Fibroblast of upper back skin (primary cell): ENCODE measurements around the gene MRPL40.
A peak's percentile ranks its signal among the peaks of the same experiment; 100 is the strongest.

Experiments
- DNase-seq: peaks from one replicate; pipeline ENCODE4 v3.0.0-alpha.2; 2013

MRPL40 gene

DNA sequence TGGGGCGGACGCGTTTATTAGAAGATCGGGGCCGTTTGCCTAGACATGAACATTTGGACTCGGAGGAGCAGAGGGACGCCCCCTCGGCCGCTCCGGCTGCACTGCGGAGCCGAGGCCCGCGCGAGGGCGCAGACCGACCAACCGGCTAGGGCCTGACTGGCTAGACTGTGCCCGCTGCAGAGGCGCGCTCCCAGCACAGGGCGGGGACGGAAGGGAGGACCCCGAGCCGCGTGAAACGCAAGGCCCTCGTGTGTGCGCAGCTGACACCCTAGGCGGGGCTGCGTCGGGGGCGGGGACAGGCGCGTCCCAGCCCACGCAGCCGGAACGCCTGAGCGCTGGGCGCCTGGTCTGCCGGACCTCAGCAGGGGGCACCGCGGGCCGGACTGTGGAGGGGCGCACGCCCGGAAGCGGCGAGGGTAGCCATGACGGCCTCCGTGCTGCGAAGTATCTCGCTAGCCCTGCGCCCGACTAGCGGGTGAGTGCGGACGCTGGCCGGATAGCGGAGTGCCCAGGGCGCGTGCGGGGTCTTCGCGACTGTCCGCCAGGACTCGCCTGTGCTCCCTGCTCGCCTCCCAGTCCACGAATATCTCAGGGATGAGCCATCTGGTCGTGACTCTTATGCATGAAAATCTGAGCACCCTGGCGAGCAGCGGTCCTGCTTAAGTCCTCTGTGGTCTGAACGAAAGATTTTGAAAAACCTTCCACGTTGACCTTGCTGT is at the start of gene MRPL40:
TSS of gene MRPL40 (plus strand) at position 413 of the 719 bp plus-strand sequence. CDS start at position 423, 10 bp downstream.
- peak; percentile 93 for DNase-seq

DNA sequence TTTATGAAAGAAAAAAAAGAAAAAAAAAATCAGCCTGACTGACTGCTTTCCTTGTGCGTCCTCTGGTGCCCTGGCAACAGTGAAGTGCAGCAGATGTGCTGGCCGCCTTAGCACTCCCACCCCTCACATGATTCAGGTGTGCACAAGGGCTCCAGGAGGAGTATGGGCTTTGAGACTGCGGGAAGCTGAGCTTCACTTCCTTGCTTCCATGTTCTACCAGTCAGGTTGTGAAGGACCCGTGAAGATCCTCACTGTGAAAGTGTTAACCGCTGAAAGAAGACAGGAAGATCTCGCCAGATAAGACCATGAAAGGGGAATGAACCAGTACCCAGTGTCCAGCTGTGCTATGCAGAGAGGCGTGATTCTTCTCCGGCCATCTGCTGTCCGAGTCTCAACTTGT is 49.1 kb upstream of the MRPL40 start:
- no peak for DNase-seq

DNA sequence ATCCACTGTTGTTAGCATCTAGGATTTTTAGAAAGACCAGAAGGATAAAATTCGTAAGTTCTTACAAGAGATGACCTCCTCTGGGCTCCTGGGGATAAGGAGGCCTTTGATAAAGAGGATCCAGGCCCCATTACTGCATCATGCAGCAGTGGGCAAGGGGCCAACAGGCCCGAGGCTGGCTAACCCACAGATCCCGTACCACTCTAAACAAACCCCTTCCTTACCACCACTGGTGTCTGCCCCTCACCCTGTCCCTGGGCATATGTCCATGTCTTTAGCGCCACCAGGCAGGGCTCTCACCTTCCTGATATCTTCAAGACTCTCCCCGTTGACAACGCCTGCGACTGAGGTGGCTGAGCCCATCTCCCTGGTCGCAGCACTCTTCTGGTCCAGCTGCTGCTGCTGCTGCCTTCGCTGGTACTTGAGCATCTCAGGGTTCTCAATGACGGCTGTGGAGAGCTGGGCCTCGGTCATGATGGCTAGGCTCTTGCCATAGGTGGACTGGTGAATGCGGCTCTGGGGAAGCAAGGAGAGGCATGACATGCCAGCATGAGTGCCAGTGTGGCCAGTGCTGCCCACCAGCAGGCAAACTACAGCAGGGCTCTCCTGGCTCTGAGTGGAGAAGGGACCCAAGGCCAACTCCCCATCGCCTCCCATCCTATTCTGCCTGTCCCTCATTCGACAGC is 47.0 kb upstream of the MRPL40 start:
- DNase-seq: no peak

DNA sequence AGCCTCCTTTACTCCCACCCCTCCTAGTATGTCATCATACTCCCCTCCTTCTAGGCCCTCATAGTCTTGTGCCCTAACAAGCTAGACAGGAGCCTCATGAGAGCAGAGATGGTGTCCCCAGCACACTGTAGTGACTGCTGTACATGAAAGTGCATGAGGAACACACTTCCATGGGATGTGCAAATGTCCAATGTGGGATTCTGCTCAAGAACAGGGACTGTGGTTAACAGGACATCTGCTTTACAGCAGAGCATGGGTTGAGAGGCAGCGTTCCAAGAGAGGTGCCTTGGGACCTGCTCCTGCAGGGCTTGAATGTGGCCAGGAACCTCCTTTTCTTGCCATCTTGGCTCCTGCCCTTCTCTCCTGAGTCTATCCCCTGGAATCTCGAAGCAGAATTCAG is 46.1 kb upstream of the MRPL40 start:
- DNase-seq: no peak

DNA sequence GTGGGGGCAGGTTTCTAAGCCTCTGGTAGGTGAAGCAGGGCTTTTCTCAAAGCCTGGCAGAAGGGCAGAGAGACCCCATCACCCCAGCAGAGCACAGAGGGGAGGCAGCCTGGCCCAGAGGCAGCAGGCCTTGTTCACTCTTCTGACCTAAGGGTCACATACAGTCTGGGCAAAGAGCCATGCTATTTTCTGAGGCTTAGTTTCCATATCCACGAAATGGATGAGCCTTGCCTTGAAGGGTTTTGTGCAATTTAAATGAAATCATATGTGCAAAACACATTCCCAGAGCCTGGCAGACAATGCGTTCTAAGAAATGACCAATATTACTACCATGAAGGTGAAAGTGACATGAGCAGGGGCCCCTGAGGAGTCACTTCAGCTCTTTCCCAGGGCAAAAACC is 45.3 kb upstream of the MRPL40 start:
- no peak for DNase-seq

DNA sequence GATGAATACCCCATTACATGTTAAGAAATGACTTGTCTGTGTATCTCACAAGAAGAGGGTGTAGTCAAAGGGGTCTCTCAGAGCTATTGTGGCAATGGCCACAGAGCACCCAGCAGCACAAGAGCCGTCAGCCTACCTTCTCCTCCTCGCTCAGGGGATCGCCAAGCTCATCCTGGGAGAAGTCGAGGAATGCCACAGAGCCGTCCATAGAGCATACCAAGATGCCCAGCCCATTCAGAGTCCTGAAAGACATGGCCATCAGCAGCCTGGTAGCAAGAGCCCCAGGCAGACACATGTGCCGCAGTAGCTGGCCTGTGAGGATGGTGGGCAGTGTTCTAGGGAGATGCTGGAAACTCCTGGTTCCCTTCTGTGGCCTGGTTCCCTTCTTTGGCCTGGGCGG is 44.8 kb upstream of the MRPL40 start:
- DNase-seq: no peak

DNA sequence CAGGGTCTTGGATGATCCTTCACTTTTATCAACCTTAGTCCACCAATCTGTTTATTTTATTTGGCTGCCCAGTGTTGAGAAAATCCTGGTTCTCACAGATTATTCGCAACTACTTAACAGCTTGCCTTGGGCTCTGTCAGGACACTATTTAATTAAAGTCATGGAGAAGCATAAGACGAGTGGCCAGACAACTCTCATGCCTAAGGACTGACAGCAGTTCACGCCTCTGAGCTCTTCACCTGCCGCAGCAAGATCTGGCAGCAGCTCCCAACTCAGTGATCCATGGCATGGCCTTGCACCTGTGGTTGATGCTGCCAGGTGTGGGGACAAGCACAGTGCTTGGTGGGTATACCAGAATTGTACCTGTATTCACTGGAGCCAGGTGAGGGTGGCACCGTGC is 38.6 kb upstream of the MRPL40 start:
- no peak for DNase-seq

DNA sequence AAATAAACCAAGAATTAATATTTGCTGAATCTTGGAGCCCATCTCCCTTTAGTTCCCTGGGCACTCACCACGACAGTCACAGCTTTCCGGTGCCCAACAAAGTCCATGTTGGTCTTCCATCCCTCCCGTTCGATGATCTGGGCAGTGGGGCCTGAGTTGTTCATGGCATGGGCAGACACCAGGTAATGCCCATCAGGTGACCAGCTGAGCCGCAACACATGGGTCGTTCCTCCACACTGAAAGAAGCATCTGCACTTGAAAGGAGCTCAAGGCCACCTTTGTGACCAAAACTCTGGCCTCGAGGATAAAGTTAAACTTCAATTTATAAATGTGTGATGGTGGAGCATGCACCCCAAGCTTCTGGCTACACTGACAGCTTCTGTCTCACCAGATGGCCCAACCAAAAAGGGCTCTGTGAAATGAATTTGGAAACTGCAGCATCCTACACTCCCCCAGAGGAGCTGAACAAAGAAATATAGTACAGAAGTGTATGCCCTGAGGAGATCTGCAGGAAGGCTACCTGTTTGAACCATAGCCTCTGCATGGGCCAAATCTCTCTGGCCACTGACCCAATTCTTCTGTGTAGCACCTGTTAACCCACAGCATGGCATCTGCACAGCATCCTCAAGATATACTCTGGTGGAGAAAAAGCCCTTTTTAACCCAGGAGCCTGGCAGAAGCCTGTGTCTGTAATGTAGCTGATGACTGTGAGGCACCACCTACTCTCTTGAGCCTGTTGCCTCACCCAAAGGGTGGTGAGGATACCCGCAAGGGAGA is 37.9 kb upstream of the MRPL40 start:
- no peak for DNase-seq

DNA sequence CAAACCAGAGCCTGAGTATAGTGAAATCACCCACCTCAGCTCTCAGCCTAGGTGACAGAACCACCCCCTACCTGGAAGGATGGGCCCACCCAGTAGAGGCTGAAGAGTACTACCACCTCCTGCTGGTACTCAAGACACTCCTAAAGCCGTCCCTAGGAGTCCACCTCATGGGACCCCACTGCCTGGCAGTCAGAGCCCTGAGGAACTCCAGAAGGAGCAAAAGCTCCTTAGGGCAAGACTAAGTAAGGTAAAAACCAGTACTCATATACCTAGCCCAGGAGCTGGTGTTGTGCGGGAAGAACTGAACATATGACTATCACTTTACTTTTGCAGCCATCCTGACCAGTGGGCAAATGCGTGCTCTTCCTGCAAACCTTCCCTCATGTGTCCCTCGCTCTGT is 37.1 kb upstream of the MRPL40 start:
- DNase-seq: no peak

DNA sequence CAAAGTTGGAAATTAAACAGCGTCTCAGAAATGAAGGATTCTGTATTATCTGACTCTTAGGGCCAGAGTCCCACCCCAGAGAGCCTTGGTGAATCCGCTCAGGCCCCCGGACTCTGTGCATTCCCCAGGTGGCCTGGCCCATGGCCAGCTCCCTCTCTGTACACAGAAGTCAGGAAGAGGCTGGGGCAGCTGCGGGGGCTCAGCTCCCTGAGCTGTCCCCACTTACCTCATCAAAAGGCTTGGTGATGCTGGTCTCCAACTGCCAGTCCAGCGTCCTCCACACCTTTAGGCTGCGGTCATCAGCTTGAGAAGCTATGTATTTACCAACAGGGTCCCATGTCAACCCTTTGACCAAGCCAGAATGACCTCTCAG is 35.8 kb upstream of the MRPL40 start:
- DNase-seq: no peak

DNA sequence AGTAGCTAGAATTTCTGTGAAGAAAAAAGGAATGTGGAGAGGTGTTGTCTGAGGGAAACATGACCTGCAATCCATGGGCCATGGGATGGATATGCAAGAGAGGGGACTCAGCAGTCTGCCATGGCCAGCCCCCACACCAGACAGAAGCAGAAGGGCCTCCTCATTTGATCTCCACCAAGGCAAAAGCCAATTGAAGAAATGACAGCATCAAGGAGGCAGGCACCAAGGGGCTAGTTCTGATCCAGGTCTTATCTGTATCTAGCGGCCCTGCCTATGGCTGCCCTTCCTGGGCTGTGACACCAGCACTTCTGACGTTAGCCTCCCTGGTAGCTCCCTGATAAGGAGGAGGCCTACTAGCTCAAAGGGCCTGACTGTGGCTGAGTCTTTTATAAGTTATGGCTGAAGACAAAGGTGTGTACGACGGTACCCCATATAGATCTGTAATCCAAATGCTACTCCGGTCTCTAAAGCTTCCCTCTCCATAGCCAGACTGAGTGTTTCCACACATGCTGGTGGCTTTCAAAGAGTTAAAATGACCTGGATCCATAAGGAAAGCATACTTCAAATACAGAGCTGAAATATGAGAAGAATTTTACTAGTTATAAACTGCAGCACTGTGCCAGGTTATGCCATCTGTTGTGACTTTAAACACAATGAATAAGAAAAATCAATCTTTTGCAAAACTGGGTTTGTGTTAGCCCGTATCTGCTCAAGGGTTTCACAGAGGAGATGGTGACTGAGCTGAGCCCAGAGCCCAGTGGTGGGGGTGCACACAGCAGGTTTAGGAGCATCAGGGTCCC is 35.2 kb upstream of the MRPL40 start:
- no peak for DNase-seq

DNA sequence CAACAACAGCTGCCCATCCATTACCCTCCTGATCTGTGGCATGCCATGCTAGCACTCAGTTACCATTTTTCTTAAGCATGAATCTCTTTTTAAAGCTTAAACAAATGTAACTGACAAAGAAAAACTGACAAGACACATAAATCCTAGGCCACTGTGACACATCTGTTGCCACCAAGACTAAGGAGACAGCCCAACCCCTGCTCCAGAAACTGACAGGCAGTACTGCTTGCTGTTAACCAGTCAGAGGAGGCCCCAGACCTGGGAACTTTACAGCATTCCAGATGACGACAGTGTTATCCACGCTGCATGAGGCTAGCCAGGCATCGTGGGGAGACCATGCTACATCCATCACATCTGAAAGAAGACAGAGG is 34.6 kb upstream of the MRPL40 start:
- no peak for DNase-seq

DNA sequence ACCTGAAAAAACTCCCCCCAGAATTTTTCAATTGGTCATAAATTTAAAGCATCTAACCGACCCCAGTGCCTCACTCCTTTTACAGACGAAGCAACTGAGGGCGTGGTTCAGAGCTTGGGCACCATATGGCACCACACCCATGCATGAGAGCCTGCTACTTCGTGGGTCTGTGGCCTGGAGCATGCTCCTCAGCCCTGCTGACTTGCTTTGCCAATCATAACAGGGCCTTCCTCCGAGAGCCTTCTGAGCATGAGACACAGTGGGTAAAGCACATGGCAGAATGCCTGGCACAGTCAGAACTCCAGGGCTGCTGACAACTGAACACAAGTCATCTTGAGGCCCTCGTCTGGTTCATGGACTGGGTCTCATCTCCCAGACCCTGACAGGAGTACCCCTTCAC is 34.1 kb upstream of the MRPL40 start:
- DNase-seq: no peak

DNA sequence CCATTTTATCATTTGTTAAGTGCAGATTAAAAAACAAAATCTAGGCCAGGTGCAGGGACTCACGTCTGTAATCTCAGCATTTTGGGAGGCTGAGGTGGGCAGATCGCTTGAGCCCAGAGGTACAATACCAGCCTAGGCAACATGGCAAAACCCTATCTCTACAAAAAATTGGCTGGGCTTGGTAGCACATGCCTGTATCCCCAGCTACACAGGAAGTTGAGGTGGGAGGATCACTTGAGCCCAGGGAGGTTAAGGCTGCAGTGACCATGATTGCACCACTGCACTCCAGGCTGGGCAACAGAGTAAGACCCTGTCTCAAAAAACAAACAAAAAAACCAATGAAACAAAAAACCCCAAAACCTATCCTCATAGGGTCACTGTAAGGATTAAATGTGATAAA is 33.7 kb upstream of the MRPL40 start:
- DNase-seq: no peak

DNA sequence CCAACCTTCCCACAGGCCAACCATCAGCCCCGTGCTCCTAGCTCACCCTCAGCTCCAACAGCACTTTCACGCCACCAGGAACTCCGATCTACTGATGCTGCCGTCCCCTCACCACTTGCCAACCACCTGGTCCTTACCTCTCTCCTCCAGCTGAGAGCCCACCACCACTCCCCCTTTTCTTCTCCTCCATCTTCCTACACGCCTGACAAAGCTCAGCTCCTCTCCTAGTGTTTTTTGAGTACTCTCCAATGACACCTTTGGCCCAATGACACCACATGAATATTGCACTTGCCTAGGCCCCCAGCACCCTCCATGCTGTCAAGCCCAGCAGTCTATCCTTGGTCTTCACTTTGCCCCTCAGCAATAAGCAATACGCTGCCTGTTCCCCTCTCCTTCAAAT is 31.5 kb upstream of the MRPL40 start:
- DNase-seq: no peak

DNA sequence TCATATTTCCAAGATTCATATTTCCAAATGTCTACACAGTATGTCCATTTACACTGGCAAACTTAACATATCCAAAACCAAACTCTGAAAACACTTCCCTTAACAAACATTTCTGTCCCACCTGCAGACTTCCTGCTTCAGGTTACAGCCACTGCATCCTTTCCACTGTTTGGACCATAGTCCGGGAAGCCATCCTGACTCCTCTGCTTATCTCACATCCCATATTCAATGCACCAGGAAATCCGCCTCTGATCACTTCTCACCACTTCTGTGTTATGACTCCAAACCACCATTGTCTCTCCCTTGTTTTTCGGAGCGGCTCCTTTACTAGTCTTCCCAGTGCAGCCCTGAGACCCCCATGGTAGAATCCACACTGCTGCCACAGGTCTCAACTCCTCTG is 30.9 kb upstream of the MRPL40 start:
- DNase-seq: no peak

DNA sequence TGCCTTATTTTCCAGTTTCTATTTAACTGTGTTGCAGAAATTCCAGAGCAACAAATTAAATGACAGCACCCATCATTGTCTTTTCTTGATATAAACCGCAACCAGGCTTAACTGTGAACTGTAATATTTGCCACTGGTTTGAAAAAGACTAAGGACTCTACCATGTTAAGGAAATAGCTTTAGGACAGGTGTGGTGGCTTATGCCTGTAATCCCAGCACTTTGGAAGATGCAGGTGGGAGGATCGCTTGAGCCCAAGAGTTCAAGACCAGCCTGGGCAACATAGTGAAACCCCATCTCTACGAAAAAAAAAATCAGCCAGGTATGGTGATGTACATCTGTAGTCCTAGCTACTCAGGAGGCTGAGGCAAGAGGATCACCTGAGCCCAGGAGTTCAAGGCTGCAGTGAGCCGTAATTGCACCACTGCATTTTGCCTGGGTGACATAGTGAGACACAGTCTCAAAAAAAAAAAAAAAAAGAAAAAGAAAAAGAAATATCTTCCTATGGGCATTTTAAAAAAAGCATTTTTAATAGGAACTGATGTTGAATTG is 29.6 kb upstream of the MRPL40 start:
- DNase-seq: no peak

DNA sequence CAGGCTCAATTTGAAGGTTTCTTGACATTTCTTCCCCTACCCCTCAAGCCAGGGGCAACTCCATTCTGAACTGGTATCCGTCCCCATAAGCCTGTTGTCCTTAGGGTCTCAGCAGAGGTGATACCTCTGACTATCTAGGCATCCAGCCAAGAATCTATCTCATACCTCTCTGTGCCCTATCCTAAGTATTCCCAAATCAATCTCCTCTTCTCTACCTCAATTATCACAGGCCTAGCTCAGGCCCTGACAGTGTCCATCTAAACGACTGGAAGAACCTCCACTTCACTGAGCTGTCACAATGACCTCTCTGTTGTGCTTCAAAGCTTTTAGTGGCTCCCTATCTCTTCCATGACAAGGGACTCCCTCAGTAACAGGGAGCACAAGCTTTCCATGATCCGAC is 27.7 kb upstream of the MRPL40 start:
- DNase-seq: no peak

DNA sequence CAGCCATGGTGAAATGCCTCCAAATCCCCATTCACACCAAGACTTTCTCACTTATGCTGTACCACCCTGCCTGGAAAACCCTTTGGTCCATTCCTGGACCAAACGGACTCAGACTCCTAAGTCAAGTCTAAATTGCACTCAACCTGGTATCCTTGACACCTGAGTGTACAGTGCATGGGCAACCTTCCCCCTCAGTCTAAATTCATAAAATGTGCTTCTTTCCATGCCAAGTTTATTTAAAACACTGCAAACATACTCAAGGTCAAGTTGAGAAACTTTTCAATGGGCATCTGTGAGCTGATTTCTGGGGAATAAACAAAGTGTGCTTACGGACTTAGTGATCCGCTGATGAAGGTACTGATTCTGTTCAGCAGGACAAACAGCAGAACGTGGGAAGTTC is 27.2 kb upstream of the MRPL40 start:
- DNase-seq: no peak

DNA sequence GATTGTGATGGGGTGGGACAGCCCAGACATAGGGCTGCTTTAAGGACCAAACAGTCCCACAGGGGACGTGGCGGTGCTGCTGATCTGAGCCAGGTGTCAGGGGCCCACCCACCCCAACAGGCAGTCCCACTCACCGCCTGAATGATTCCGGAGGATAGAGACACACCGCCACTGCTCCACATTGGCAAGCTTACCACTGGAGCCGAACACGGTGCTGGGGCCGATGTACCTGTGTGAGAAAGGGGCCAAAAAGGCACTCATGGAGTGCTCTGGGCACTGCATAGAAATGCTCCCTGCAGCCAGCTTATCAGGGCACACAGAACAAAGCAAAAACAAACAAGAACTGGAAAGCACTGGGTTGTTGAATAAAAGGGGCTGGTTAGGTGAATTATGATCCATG is 26.7 kb upstream of the MRPL40 start:
- no peak for DNase-seq

DNA sequence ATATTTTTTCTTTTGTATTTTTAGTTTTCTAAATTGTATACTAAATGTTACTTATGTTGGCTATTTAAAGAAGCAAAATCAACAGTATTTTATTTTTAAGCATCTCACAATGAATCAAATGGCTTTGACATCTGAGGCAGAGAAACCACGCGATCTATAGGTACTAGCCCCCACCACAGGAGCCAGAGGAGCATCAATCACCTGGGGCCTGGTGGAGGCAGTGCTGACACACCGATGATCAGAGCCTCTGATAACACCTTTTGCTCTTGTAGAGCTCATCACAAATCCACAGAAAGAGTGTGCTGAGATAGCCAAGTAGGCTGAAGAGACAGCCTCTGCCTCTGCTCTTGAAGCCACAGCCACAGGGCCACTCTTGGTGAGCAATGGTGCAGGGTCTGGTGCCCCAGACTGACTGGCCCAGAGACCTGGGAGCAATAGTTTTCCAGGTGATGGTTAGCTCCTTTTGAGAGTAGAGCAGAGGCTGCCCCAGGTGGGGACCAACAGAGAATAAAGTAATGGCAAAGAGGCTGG is 26.0 kb upstream of the MRPL40 start:
- DNase-seq: no peak

DNA sequence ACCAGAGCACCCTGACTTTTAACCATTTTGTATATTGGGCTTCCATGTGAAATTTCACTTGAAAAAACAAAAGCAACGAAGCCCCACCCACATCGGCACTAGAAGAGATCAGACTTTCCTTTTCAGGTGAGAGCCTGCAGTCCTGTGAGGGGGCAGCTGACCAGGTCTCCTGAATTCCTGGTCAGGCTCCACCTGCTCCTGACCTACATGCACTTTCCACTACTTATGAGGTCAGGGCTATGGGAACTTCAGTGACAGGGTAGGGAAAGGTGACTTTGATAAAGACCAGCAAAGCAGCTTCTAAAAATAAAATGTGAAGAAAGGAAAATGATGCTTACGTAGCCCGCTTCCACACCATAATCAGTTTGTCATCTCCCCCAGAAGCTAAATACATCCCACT is 25.5 kb upstream of the MRPL40 start:
- DNase-seq: no peak
